CD4-positive, alpha-beta T cell treated with Interleukin-4 for 1 hour (primary cell): ENCODE results near the gene SLC9A9.
A peak's percentile ranks its signal among the peaks of the same experiment; 100 is the strongest.

Experiments used
- DNase-seq, 2 donors: peaks; one replicate each; pipeline ENCODE4 v3.0.0-alpha.2; 2020 to 2022

The SLC9A9 gene

GRCh38 chr3:143383421-143383820, 464.8 kb downstream of the SLC9A9 start:
- DNase-seq = no peak

- no peak for DNase-seq
Measured at GRCh38 chr3:143382816-143383215, 465.5 kb downstream of the SLC9A9 start.

GRCh38 chr3:143380449-143380848, 467.8 kb downstream of the SLC9A9 start:
- no peak for DNase-seq

GRCh38 chr3:143375698-143376097, 472.6 kb downstream of the SLC9A9 start:
- no peak for DNase-seq

GRCh38 chr3:143367171-143367570, 481.1 kb downstream of the SLC9A9 start:
- no peak for DNase-seq

GRCh38 chr3:143366672-143367071, 481.6 kb downstream of the SLC9A9 start:
- no peak for DNase-seq

- no peak for DNase-seq
Measured at GRCh38 chr3:143363949-143364348, 484.3 kb downstream of the SLC9A9 start.

GRCh38 chr3:143363276-143363675, 485.0 kb downstream of the SLC9A9 start:
- peak in 1 of 2 donors; percentile 14 for DNase-seq

GRCh38 chr3:143362115-143362991, 485.9 kb downstream of the SLC9A9 start:
- no peak for DNase-seq

- DNase-seq = no peak
Measured at GRCh38 chr3:143361589-143361988, 486.7 kb downstream of the SLC9A9 start.

GRCh38 chr3:143360244-143360643, 488.0 kb downstream of the SLC9A9 start:
- DNase-seq = no peak

- no peak for DNase-seq
Measured at GRCh38 chr3:143358793-143359491, 489.3 kb downstream of the SLC9A9 start.

GRCh38 chr3:143358155-143358792, 490.0 kb downstream of the SLC9A9 start:
- DNase-seq = no peak

- DNase-seq = no peak
Measured at GRCh38 chr3:143357700-143358099, 490.6 kb downstream of the SLC9A9 start.

GRCh38 chr3:143356839-143357238, 491.4 kb downstream of the SLC9A9 start:
- DNase-seq = no peak

GRCh38 chr3:143354342-143354741, 493.9 kb downstream of the SLC9A9 start:
- DNase-seq = no peak

GRCh38 chr3:143352850-143353550, 495.3 kb downstream of the SLC9A9 start:
- DNase-seq = no peak

- DNase-seq = no peak
Measured at GRCh38 chr3:143351895-143352608, 496.2 kb downstream of the SLC9A9 start.

GRCh38 chr3:143351354-143351753, 496.9 kb downstream of the SLC9A9 start:
- DNase-seq = no peak

- DNase-seq = no peak
Measured at GRCh38 chr3:143349455-143349854, 498.8 kb downstream of the SLC9A9 start.

- DNase-seq = peak in 1 of 2 donors; percentile 14
Measured at GRCh38 chr3:143348486-143349327, 499.6 kb downstream of the SLC9A9 start.
